Hepatic stellate cell (primary cell): Measurements from ENCODE around the gene NPL.
A peak's percentile ranks its signal among the peaks of the same experiment; 100 is the strongest.

Experiments used
- DNase-seq: peaks from one replicate; pipeline ENCODE4 v3.0.0; 2011; ENCODE audit warnings: low spot score

Gene NPL

GRCh38 chr1:182778862-182779261, 10.7 kb upstream of the NPL start:
- DNase-seq = no peak

DNA sequence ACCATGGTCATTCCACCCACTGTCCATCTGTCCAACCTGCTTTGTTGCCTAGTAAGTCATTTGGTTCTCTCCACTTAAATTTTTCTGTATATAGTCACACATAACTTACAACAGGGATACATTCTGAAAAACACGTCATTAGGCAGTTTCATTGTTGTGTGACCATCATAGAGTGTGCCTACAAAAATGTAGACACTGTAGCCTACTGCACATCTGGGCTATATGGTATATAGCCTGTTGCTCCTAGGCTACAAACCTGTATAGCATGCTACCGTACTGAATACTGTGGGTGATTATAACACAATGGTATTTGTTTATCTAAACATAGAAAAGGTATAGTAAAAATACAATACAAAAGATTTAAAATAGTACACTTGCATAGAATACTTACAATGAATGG, 10.0 kb upstream of the NPL start:
- DNase-seq = no peak

DNA sequence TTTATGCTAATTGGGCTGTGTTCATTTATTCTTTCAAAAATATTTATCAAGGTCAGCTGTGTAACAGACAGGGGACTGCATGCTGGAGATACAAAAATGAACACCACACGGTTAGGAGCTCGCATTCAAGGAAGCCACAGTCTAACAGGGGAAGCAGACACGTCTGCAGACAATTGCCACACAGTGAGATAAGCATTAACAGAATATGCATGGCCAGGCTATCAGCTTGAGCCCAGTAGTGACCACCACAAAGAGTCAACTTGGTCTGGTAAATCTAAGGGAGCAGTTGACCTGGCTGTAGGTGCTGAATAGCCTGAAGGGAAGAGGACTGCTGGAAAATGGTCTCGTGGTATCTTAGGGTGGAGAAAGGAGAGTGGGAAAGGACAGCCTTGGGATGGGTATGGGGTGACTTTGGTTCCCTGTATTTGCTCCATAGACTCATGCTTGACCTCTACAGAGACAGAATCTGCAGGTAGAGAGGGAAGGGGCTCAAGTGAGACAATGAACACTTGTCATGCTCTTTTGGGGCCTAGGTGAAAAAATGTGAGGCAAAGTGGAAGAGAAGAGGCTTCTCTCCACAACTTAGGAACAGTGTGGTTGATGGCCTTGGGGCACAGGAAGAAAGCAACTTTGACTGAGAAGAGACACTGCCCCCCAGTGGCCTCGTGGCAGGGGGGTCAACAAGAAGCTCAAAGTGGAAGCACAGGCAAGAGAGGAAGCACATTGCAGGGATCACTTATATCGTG, 7.6 kb upstream of the NPL start:
- peak; percentile 50 for DNase-seq

DNA sequence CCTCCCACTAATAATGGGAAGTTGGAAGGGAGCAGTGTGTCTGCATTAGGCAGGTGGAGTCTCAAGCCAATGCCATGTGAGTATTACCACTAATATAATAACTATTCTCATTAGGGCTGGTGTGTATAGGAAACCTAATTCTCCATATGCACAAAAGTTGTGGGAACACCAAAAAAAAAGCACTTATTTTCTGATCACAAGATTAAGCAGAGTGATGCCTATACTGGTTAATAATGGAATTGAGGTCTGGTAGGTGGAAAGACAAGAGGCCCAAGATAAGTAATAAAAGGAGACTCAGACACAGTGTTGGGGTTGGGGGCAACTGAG, 7.0 kb upstream of the NPL start:
- DNase-seq = no peak

- no peak for DNase-seq
Observed at GRCh38 chr1:182783068-182783467, 6.5 kb upstream of the NPL start.

DNA sequence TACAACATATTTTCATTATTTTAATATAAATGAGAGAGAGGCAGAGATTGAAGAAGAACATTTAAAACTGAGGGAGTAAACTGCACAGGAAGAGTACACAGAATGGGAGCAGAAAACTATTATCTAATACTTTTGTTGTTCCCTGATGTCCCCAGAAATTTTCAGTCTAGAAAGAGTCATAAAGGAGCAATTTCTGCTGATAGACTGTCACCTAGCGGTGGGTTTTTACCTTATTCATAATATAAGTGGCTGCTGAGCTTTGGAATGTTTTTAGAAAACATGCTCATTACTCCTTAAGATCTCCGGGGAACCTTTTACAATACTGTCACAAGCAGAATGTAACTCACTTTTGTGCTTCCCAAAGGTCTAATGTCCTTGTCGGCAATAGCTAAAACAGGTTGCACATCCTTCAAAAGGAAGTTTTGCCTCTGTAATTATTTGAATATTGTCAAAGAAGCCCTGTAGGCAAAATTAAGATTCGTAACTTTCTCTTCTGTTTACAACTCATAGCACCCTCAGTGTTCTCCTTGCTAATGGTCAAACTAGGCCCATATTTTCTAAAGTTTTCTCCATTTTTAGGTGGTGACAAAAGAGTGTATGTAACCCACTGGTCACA, 4.9 kb upstream of the NPL start:
- peak; percentile 15 for DNase-seq

DNA sequence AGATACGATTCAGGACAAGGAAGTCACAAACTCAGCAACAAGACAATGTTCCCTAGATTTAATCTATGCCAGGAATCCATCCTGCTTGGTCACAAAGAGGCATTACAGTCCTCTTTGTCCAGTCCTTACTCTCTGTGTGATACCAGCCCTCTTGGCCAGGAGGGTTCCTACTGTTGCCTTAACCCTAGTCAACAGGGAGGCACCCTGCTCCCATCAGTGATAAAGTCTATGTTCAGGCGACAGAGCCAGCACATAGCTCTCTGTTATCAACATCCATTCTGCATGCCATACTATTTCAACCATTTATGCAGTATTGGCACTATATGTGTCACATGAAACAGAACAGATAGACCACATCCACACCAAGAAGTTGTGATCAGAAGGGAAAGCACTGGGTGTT, 4.4 kb upstream of the NPL start:
- DNase-seq = no peak

DNA sequence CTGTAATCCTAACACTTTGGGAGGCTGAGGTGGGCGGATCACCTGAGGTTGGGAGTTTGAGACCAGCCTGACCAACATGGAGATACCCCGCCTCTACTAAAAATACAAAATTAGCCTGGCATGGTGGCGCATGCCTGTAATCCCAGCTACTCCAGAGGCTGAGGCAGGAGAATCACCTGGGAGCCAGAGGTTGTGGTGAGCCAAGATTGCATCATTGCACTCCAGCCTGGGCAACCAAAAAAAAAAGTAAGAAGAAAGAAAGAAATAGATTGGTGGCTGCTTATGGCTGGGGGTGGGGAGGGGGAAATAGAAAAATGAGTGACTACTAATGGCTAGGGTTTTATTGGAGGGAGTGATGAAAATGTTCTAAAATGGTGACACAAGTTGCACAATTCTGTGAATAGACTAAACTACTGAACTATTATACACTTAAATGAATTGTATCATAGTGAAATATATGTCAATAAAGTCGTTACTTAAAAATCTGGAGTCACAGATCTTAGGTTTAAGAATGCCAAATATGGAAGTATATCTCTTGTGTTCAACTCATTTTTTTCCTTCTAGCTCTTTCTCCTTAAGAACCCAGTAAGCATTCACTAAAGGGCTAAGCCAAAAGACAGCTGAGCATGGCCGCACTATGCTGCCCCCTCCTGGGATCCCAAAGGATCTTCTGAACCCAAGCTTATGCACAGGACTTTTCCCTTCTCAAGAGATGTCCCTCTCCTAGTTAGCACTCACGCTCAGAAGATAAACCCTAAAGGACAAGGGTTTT, 3.2 kb upstream of the NPL start:
- DNase-seq = peak; percentile 66

DNA sequence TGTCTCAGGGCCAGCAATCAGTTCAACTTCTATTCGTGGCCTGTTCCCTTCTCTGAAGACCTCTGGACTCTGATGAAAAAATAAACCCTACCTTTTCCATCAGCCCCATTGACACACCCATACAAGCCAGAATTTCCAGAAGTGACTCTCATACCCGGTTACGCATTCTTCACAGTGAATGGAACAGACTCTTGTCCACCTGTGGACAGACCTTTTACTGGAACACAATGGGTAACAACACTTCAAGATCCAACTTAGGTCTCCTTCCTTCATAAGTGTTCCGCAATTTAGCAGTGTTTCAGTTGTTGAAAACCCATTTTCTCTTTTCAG, 2.6 kb upstream of the NPL start:
- DNase-seq = no peak

DNA sequence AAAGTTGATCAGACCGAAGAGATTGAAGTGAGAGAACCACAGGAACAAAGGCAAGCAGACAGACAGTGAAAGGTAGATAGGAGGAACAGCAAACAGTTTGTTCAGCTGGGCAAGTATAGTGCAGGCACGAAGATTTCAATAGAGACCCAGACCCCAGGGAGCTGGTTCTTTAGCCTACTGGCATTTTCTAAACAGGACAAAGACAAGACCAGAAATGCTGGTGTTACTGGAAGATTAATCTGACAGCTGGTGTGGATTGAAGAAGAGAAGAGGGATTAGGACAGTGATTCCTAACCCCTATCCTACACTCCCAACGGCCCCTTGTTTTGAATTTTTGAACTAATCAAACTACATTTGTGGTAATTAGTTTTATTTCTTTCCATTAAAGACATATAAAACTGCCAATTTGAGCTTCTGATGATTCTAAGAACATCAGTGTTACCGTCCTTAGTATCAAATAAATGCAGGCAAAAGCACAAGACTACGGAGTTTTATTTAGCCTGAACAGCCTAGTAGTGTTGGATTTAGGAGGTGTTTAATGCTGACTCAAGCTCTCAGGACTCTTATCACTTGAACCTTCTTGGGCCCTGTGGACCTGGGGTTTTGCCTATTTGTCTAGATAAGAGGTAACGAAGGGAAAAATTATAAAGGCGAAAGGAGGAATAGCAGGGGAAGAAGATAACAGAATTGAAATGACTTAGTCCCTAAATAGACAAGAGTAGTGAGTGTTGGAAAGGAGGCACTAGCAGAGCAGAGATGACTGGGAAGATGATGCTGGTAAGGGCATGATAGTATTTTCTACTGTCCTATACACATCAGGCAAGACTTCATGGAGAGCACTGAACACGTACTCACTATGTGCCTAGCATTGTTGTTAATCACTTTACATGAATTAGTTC, 2.0 kb downstream of the NPL start:
- no peak for DNase-seq

DNA sequence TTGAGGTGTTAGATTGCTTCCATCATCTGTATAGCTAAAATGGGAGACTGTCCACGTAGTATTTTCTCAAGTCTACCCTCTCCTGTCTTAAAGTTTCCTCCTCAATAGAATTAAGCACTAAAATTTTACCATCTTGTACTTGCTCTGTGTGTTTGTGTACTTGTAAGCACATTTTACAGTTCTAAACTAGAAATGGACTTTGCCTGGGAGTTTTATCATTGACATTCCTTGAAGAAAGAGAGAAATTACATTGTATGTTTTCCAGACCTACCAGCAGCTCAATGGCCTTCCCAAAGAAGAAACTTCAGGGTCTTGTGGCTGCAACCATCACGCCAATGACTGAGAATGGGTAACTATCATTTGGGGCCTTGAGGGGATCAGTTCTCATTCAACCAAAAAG, 4.5 kb downstream of the NPL start:
- DNase-seq = no peak

DNA sequence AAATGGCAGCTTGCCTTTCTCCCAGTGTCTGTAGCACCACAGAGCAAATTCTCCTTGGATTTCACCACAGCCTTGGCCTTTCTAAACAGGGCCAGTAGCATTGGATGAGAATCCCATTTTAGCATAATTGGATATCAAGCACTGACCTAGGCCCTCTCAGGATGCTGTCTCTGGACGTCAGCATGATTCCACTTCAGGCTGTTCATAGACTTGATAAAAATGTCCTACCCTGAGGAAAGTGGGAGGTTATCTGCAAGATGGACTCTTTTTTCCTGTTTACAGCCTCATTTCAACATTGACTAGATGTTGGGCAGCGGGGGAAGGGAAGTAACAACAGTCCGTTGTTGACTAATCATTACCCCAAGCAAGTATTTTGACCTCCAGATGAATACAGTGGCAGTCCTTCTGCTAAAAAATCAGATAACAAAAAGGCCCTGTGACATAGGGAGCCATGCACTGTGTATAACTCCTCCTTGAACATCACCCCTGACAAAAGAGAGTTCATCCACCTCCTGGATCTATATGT, 5.2 kb downstream of the NPL start:
- no peak for DNase-seq

DNA sequence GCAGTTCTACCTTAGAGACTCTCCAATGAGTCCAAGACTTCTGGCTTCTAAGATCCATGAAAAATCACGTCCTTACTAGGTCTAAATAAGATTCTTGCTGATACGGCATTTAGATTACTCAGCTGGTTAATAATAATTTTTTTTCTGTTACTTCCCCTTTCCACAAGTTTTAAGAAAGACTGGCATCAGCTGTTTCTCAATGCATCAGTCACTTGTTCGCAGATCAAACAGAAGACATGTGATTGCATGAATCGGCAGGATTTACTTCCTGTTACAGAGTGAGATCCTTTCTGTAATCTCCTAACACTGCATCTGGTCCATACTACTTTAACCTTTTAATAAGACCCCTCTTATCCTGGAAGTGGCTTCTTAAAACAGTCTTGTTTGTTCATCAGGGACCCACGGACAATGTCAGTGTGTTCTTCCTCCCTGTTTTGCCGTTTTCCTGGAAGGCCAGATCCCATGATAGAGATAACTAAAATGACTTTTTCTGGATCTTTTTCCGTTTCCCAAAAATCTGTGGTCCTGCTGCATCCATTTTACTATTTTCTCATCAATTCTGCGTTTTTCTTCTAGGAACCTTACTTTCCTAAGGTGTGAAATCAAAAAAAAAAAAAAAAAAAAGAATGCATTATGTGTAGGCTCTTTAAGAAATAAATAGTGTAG, 6.1 kb downstream of the NPL start:
- DNase-seq = no peak

DNA sequence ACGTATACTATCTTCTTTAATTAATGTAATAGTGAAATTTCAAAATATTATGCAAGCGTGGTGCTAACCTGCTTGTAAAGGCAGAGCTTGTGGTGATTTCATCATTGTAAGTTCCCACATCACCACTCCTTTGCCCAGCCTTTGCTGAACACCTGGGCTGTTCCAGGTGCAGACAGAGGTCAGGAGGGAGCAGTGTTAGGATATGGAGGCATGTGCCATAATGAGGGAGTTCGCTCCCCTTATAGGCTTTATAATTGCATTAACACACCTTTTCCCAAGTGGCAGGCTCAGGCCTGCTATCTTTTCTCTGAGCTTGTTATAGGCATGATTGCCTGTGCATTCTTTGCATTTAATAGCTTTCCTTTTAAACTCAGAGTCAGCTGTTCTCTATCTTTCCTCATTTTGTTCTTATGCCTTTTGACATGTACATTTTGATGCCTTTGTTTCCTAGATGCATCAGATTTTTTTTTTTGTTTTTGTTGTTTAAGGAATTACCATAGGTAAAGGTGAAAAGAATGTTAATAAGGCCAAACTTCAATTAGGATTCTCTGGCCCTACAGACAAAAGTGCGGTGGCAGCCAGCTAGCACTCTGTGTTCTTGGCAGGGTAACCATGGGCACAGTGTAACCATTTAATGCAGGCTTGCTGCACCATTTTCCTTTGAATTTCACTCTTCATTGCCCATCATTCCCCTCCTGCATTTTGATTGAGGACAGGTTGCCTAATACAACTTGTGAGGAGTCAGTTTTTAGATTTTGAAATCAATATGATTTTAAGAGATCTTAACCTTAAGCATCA, 12.6 kb downstream of the NPL start:
- no peak for DNase-seq

GRCh38 chr1:182803846-182804245, 14.3 kb downstream of the NPL start:
- DNase-seq = no peak

- no peak for DNase-seq
Observed at GRCh38 chr1:182806015-182806678, 16.6 kb downstream of the NPL start.

- no peak for DNase-seq
Observed at GRCh38 chr1:182807907-182808306, 18.3 kb downstream of the NPL start.

DNA sequence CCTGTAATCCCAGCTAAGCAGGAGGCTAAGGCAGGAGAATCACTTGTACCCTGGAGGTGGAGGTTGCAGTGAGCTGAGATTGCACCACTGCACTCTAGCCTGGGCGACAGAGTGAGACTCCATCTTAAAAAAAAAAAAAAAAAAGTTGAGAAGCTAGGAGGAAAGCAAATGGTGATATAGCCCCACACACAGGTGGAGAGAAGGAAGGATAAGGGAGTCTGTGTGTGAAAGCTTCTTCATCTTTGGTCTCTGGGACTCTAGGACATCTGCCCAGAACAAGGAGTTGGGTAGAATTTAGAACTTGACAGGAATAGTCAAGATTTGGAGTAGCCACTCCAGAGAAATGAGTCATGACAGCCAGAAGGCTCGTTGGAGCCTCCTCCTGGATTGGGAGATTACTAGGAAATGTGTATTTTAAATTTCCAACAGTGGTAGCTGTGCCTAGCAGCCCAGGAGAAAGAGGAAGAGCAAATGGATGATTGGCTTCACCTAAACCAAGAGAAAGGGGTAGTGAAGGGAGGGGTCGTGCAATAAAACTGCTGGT, 19.9 kb downstream of the NPL start:
- peak; percentile 26 for DNase-seq

DNA sequence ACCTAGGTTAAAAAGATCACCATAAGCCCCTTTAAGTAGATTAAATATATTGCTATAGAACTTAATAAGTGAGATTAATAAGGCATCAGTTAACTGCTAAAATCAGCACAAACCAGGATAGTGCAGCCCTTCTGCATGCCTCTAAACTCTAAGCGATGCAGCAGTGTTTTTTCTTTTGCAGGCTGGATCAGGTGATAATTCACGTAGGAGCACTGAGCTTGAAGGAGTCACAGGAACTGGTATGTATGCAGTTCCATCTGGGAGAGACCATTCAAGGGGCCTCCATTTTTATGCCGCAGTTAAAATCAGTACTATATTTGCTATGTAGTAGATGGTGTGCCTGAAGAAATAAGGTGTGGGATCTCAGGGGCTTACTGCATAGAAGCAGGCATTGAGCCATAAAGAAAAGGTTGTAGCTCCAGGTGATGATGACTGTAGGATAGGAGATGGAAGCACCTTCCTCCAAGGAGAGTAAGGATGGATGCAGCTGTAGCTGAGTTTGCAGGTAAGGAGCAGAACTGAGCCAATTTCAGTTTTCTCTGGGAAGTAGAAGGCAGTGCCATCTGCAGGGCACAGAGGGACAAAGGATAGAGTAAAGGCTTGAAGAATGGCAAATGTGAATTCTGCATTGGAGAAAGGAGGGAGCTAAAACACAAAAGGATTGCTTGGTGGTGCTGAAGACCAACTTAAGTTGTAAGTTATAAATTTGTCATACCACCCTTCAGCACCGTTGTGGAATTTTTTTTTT, 22.6 kb downstream of the NPL start:
- no peak for DNase-seq
